H1 (cell line): ENCODE measurements around the gene LCE3B. TPM values are rescaled to one million over a fixed set of nuclear protein-coding genes. Genes with fewer than 3 reads are reported as not detected.

Experiments
- CTCF ChIA-PET: fragments of 300-600 bp; sonication (Branson Sonifier 250); formaldehyde crosslinking; loops from one replicate; lab custom pipeline; 2021; ENCODE audit not compliant: partially characterized antibody; lab: Charles Lee
- POLR2A ChIA-PET: fragments of 300-600 bp; sonication (Branson Sonifier 250); formaldehyde crosslinking; loops from one replicate; lab custom pipeline; 2021; ENCODE audit warnings: inconsistent platforms; ENCODE audit not compliant: partially characterized antibody; lab: Charles Lee
- DNase-seq, 2 experiments: peaks; one replicate each; pipeline versions ENCODE4 v3.0.0 to v3.0.0-alpha.2; 2010 to 2022; ENCODE audit warnings: low spot score in 2 of 2, low read depth in 1 of 2, mixed read lengths in 1 of 2
- FAIRE-seq: peaks from 2 replicates; lab custom pipeline; 2011; peaks lifted over from hg19 to GRCh38; lab: Jason Lieb, UNC
- H2AFZ ChIP-seq: 2 replicates; pipeline ENCODE4 v1.8.1; 2012; ENCODE audit warnings: low read length, inconsistent platforms
- H2AK5ac ChIP-seq: 2 replicates; pipeline ENCODE4 v1.6.1; 2013; ENCODE audit warnings: low read depth, low read length
- H2BK120ac ChIP-seq: replicated peaks from 2 replicates; pipeline ENCODE3; 2013; ENCODE audit warnings: low read depth, low read length, inconsistent platforms
- H2BK12ac ChIP-seq: 2 replicates; pipeline ENCODE4 v1.6.1; 2013; ENCODE audit warnings: low read depth, low read length
- H2BK15ac ChIP-seq: 2 replicates; pipeline ENCODE4 v1.6.1; 2013; ENCODE audit warnings: low read length
- H2BK20ac ChIP-seq: 2 replicates; pipeline ENCODE4 v1.6.1; 2013; ENCODE audit warnings: low read length
- H2BK5ac ChIP-seq: 2 replicates; pipeline ENCODE4 v1.6.1; 2013; ENCODE audit warnings: low read depth, low read length
- H3K14ac ChIP-seq: 2 replicates; pipeline ENCODE4 v1.6.1; 2013; ENCODE audit warnings: inconsistent platforms; ENCODE audit not compliant: insufficient read length
- H3K18ac ChIP-seq: 2 replicates; pipeline ENCODE4 v1.6.1; 2013; ENCODE audit warnings: low read length; ENCODE audit errors: extremely low read depth
- H3K23ac ChIP-seq: 2 replicates; pipeline ENCODE4 v1.6.1; 2013; ENCODE audit warnings: inconsistent platforms; ENCODE audit not compliant: insufficient read length
- H3K23me2 ChIP-seq: 2 replicates; pipeline ENCODE4 v1.6.1; 2013; ENCODE audit warnings: low read depth, low read length
- H3K27ac ChIP-seq: 2 replicates; pipeline ENCODE4 v1.6.1; 2011; ENCODE audit warnings: low read depth, low read length, inconsistent platforms
- H3K27me3 ChIP-seq, 4 experiments: replicated peaks in 1 of 4; 1 replicate in 1 of 4; 2 replicates in 3 of 4; pipeline versions ENCODE4 v1.6.1 to v1.8.1; 2011 to 2013; ENCODE audit warnings: low read length in 3 of 4, mild to moderate bottlenecking in 3 of 4, inconsistent platforms in 2 of 4, mixed read lengths in 2 of 4, moderate library complexity in 1 of 4; ENCODE audit not compliant: control insufficient read depth in 3 of 4, insufficient read depth in 3 of 4; ENCODE audit errors: extremely low read depth in 1 of 4
- H3K36me3 ChIP-seq, 4 experiments: 2 replicates each; pipeline versions ENCODE4 v1.6.1 to v1.8.1; 2011 to 2013; ENCODE audit warnings: mild to moderate bottlenecking in 4 of 4, low read length in 3 of 4, moderate library complexity in 2 of 4, control low read depth in 1 of 4, inconsistent platforms in 1 of 4; ENCODE audit not compliant: insufficient read depth in 4 of 4, control insufficient read depth in 2 of 4
- H3K4ac ChIP-seq: replicated peaks from 2 replicates; pipeline ENCODE3; 2013; ENCODE audit warnings: low read length, low read depth, mixed read lengths, inconsistent platforms; ENCODE audit not compliant: insufficient read length
- H3K4me1 ChIP-seq, 4 experiments: replicated peaks in 1 of 4; 1 replicate in 1 of 4; 2 replicates in 3 of 4; pipeline versions ENCODE4 v1.6.1 to v1.8.1; 2011 to 2013; ENCODE audit warnings: low read length in 3 of 4, inconsistent platforms in 2 of 4, mixed read lengths in 1 of 4; ENCODE audit not compliant: insufficient read depth in 4 of 4, control insufficient read depth in 3 of 4
- H3K4me2 ChIP-seq, 2 experiments: 2 replicates each; pipeline versions ENCODE4 v1.6.1 to v1.8.1; 2011 to 2013; ENCODE audit warnings: low read depth in 2 of 2, low read length in 2 of 2, control low read depth in 1 of 2, inconsistent platforms in 1 of 2, mild to moderate bottlenecking in 1 of 2; ENCODE audit not compliant: insufficient read depth in 1 of 2
- H3K4me3 ChIP-seq, 4 experiments: fragments of 200-600, 300-600 bp in 1 of 4; sonication (generic), shearing (Covaris generic), sonication (Bioruptor Twin) in 1 of 4; 2 replicates each; pipeline versions ENCODE4 v1.5.1 to v1.8.1; 2011 to 2016; ENCODE audit warnings: low read length in 4 of 4, low read depth in 3 of 4, control low read depth in 2 of 4, inconsistent platforms in 2 of 4, mild to moderate bottlenecking in 2 of 4, mixed read lengths in 1 of 4, moderate library complexity in 1 of 4; ENCODE audit not compliant: insufficient read depth in 2 of 4; ENCODE audit errors: extremely low read depth in 1 of 4
- H3K56ac ChIP-seq: replicated peaks from 2 replicates; pipeline ENCODE3; 2013; ENCODE audit warnings: low read depth, mild to moderate bottlenecking, mixed read lengths, low read length, inconsistent platforms; ENCODE audit not compliant: insufficient read length
- H3K79me1 ChIP-seq: 2 replicates; pipeline ENCODE4 v1.6.1; 2013; ENCODE audit warnings: low read depth, low read length, control low read depth
- H3K79me2 ChIP-seq, 2 experiments: 2 replicates each; pipeline versions ENCODE4 v1.6.1 to v1.8.1; 2012 to 2013; ENCODE audit warnings: low read length in 2 of 2, mild to moderate bottlenecking in 2 of 2, inconsistent platforms in 1 of 2; ENCODE audit not compliant: insufficient read depth in 2 of 2, control insufficient read depth in 1 of 2
- H3K9ac ChIP-seq, 4 experiments: replicated peaks in 1 of 4; 1 replicate in 1 of 4; 2 replicates in 3 of 4; pipeline versions ENCODE4 v1.6.1 to v1.8.1; 2011 to 2013; ENCODE audit warnings: low read depth in 3 of 4, low read length in 3 of 4, control low read depth in 2 of 4, mild to moderate bottlenecking in 2 of 4, moderate library complexity in 2 of 4, inconsistent platforms in 1 of 4; ENCODE audit errors: extremely low read depth in 1 of 4
- H3K9me3 ChIP-seq, 2 experiments: 2 replicates each; pipeline versions ENCODE4 v1.6.1 to v1.8.1; 2012 to 2013; ENCODE audit warnings: mild to moderate bottlenecking in 2 of 2, moderate library complexity in 2 of 2, control low read depth in 1 of 2, inconsistent platforms in 1 of 2, low read depth in 1 of 2, low read length in 1 of 2, mixed read lengths in 1 of 2; ENCODE audit not compliant: insufficient read depth in 2 of 2
- H4K20me1 ChIP-seq, 2 experiments: replicated peaks in 1 of 2; 2 replicates each; pipeline versions ENCODE3 to v1.8.1; 2011 to 2013; ENCODE audit warnings: inconsistent platforms in 2 of 2, low read length in 2 of 2, mild to moderate bottlenecking in 1 of 2; ENCODE audit not compliant: insufficient read depth in 2 of 2, control insufficient read depth in 1 of 2
- H4K5ac ChIP-seq: 2 replicates; pipeline ENCODE4 v1.6.1; 2013; ENCODE audit warnings: low read length, low read depth, mixed read lengths, inconsistent platforms; ENCODE audit not compliant: insufficient read length
- H4K8ac ChIP-seq: 2 replicates; pipeline ENCODE4 v1.8.0; 2013; ENCODE audit warnings: mild to moderate bottlenecking, moderate library complexity, low read length, inconsistent platforms; ENCODE audit not compliant: insufficient read depth; ENCODE audit errors: extremely low read depth
- H4K91ac ChIP-seq: replicated peaks from 2 replicates; pipeline ENCODE3; 2013; ENCODE audit warnings: low read length, mixed read lengths, inconsistent platforms; ENCODE audit not compliant: insufficient read length
- BCL11A ChIP-seq, 2 experiments: IDR thresholded peaks; one replicate each; pipeline ENCODE4 v1.6.1; 2011; ENCODE audit warnings: low read depth in 2 of 2, low read length in 2 of 2, mild to moderate bottlenecking in 2 of 2
- BRCA1 ChIP-seq: IDR thresholded peaks from 2 replicates; pipeline ENCODE4 v1.6.1; 2012; ENCODE audit warnings: low read depth, low read length, improper control_type of control experiment
- CTCF ChIP-seq, 3 experiments: IDR thresholded peaks; 1 replicate in 2 of 3; 2 replicates in 1 of 3; pipeline versions ENCODE4 v1.5.1 to v1.6.1; 2011; ENCODE audit warnings: low read length in 3 of 3, mild to moderate bottlenecking in 3 of 3, inconsistent platforms in 2 of 3, low read depth in 1 of 3, moderate library complexity in 1 of 3; ENCODE audit not compliant: insufficient read depth in 1 of 3; ENCODE audit errors: control extremely low read depth in 1 of 3
- KDM1A ChIP-seq: fragments of 200-600, 300-600 bp; sonication (generic); IDR thresholded peaks from 2 replicates; pipeline ENCODE4 v1.7.1; 2016; ENCODE audit warnings: mild to moderate bottlenecking, low read length, borderline replicate concordance
- MAX ChIP-seq: IDR thresholded peaks from 2 replicates; pipeline ENCODE4 v1.6.1; 2012; ENCODE audit warnings: inconsistent platforms
- RFX5 ChIP-seq: IDR thresholded peaks from 2 replicates; pipeline ENCODE4 v1.6.1; 2011; ENCODE audit warnings: low read depth, low read length, improper control_type of control experiment, borderline replicate concordance
- SUZ12 ChIP-seq: fragments of 200-600 bp; sonication (generic); IDR thresholded peaks from 2 replicates; pipeline ENCODE4 v1.6.1; 2012; ENCODE audit warnings: mild to moderate bottlenecking, inconsistent platforms, low read length, moderate library complexity, mixed read lengths
- TAF1 ChIP-seq: IDR thresholded peaks from 2 replicates; pipeline ENCODE4 v1.6.1; 2011; ENCODE audit warnings: mild to moderate bottlenecking, low read depth, low read length
- TAF7 ChIP-seq: optimal IDR thresholded peaks from 2 replicates; pipeline ENCODE3; 2011; ENCODE audit warnings: low read depth, mild to moderate bottlenecking, inconsistent platforms, low read length, moderate library complexity, borderline replicate concordance
- USF2 ChIP-seq: IDR thresholded peaks from 2 replicates; pipeline ENCODE4 v1.6.1; 2011; ENCODE audit warnings: low read length, improper control_type of control experiment
- YY1 ChIP-seq: IDR thresholded peaks from 2 replicates; pipeline ENCODE4 v1.6.1; 2011; ENCODE audit warnings: low read depth, mild to moderate bottlenecking, low read length
- WGBS, 2 experiments: shearing (Covaris generic) in 1 of 2; methylation state at CpG; one replicate each; pipeline versions ENCODE4 v1.1.6 to v1.1.7; 2013 to 2015; ENCODE audit warnings: low lambda C conversion rate in 2 of 2, mixed read lengths in 2 of 2, inconsistent platforms in 1 of 2, low coverage in 1 of 2, missing lambda C conversion rate in 1 of 2; ENCODE audit not compliant: insufficient replicate concordance in 2 of 2, insufficient coverage in 1 of 2, insufficient read length in 1 of 2; ENCODE audit errors: extremely low coverage in 1 of 2, missing lambda C conversion rate in 1 of 2; 5-methylcytosine and 5-hydroxymethylcytosine counted together
- polyA plus RNA-seq, 7 experiments: library from polyadenylated mRNA; depleted of rRNA in 3 of 7; stranded (reverse) in 5 of 7; unstranded in 2 of 7; fragments of >200 nt in 5 of 7; fragments of 200-250 nt in 2 of 7; gene quantifications; 1 replicate in 5 of 7; 2 replicates in 1 of 7; 4 replicates in 1 of 7; pipeline versions ENCODE4 v1.2.1 to v1.2.3, GENCODE V29; 2011 to 2013; ENCODE audit warnings: missing spikeins in 2 of 7, mixed read lengths in 2 of 7
- total RNA-seq: library from RNA; stranded (reverse); fragmentation: NEBNext Ultra II Directional; extraction: Animal tissue kit (Norgen Biotek cat#: 25700); gene quantifications from 2 replicates; pipeline ENCODE4 v1.2.1, GENCODE V29; 2021

Gene LCE3B
- total and polyA plus RNA-seq, 2 of the 8 experiments (the other 6 are each of a cell fraction or from before 2014, with no cell fraction given), result not detected

GRCh38 chr1:152577168-152577567 lies 36.4 kb upstream of the LCE3B start:
- no peak overlapping the region for H2BK12ac ChIP-seq
- H2BK5ac ChIP-seq, result no peak overlapping the region
- no peak overlapping the region for H3K27ac ChIP-seq
- WGBS, 2 experiments, result 89% methylated on average over 2 of the region's 2 CpGs; no CpG with 5 or more reads in 1 of the 2 experiments
- H3K4ac ChIP-seq, result no peak overlapping the region
- H3K4me1 ChIP-seq, result no peaks in the 10 kb centered on the region
- H3K56ac ChIP-seq, result no peak overlapping the region
- no peak overlapping the region for H4K8ac ChIP-seq
- no peak overlapping the region for H3K23ac ChIP-seq
- H3K36me3 ChIP-seq, result no peaks in the 10 kb centered on the region
- FAIRE-seq (no peak), DNase-seq (no peak)
- H4K20me1 ChIP-seq, result no peaks in the 10 kb centered on the region
- CTCF ChIA-PET, result no interaction called here
- H3K79me1 ChIP-seq, result no peaks in the 10 kb centered on the region
- H3K9ac ChIP-seq, result no peak overlapping the region
- H4K91ac ChIP-seq, result no peak overlapping the region
- no peak overlapping the region for H2BK120ac ChIP-seq
- H2BK15ac ChIP-seq, result no peak overlapping the region
- no peak overlapping the region for H3K18ac ChIP-seq
- H3K27me3 ChIP-seq, result no peaks in the 10 kb centered on the region
- no peak overlapping the region for H2AFZ ChIP-seq
- POLR2A ChIA-PET, result no interaction called here
- no peaks in the 10 kb centered on the region for H3K79me2 ChIP-seq
- H3K23me2 ChIP-seq, result no peaks in the 10 kb centered on the region
- no peak overlapping the region for H2BK20ac ChIP-seq
- no peak overlapping the region for H4K5ac ChIP-seq
- no peak overlapping the region for H3K4me2 ChIP-seq
- no peak overlapping the region for H2AK5ac ChIP-seq
- no peak overlapping the region for H3K14ac ChIP-seq
- H3K4me3 ChIP-seq, result no peak overlapping the region
- peaks cover 65 to 84% of the 10 kb centered on the region in 2 experiments for H3K9me3 ChIP-seq
- TF ChIP-seq MAX (no peak), USF2 (no peak), KDM1A (no peak), RFX5 (no peak), SUZ12 (no peak), BCL11A (IDR thresholded peaks at IDR 0.05; ENCODE audit: low read depth in 2 of 2, low read length in 2 of 2) (no peak), CTCF (IDR thresholded peaks at IDR 0.05; ENCODE audit: control extremely low read depth in 1 of 3, insufficient read depth in 1 of 3, low read depth in 1 of 3, low read length in 3 of 3) (no peak), TAF7 (no peak), BRCA1 (no peak), TAF1 (no peak), YY1 (no peak)
